ENCODE data around the gene ATL3. TPM values are rescaled to one million over a fixed set of nuclear protein-coding genes. Genes with fewer than 3 reads are reported as not detected.

Gene ATL3
- total RNA-seq, 1 experiment from 2014 or later = 52.2 TPM

DNA sequence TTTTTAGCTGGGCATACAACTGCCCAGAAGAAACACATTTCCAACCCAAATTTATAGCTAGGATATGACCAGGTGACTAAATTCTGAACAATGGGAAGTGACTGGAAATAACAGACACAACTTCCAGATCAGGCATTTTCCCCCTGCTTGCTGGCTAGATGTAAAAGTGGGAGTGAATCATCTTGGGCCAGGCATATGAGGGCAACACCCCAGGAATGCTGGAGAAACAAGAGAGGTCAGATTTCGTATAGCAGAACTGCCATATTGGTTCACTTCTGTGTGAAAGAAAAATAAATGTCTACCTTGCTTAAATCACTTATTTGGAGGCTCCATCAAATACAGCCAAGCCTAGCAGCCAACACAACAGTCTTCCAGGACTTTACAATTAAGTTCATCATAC, 7.4 kb downstream of the ATL3 start:
- TF ChIP-seq, protein P1, sequence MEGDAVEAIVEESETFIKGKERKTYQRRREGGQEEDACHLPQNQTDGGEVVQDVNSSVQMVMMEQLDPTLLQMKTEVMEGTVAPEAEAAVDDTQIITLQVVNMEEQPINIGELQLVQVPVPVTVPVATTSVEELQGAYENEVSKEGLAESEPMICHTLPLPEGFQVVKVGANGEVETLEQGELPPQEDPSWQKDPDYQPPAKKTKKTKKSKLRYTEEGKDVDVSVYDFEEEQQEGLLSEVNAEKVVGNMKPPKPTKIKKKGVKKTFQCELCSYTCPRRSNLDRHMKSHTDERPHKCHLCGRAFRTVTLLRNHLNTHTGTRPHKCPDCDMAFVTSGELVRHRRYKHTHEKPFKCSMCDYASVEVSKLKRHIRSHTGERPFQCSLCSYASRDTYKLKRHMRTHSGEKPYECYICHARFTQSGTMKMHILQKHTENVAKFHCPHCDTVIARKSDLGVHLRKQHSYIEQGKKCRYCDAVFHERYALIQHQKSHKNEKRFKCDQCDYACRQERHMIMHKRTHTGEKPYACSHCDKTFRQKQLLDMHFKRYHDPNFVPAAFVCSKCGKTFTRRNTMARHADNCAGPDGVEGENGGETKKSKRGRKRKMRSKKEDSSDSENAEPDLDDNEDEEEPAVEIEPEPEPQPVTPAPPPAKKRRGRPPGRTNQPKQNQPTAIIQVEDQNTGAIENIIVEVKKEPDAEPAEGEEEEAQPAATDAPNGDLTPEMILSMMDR (IDR thresholded peaks at IDR 0.05; ENCODE audit: unreplicated experiment) = no peak
- H3K4me1 Mint-ChIP-seq (ENCODE audit: low read depth, unreplicated experiment) = peaks cover 17% of the 10 kb centered on the region
- no peak overlapping the region for H3K27ac Mint-ChIP-seq (ENCODE audit: unreplicated experiment)
- H3K4me3 Mint-ChIP-seq (ENCODE audit: low read depth, unreplicated experiment) = no peak overlapping the region
- CTCF ChIA-PET = no interaction called here
- no TSS peak for BruUV-seq (replicated peaks)
- intact Hi-C loops (cut with micrococcal nuclease; ENCODE audit: unreplicated experiment) = no loop called here
- DNase-seq = no peak
- no peaks in the 10 kb centered on the region for H3K27me3 Mint-ChIP-seq (ENCODE audit: unreplicated experiment)
- peaks cover 13% of the 10 kb centered on the region for H3K36me3 Mint-ChIP-seq (ENCODE audit: insufficient read depth, unreplicated experiment)
- H3K9me3 Mint-ChIP-seq (ENCODE audit: low read depth, unreplicated experiment) = no peaks in the 10 kb centered on the region

DNA sequence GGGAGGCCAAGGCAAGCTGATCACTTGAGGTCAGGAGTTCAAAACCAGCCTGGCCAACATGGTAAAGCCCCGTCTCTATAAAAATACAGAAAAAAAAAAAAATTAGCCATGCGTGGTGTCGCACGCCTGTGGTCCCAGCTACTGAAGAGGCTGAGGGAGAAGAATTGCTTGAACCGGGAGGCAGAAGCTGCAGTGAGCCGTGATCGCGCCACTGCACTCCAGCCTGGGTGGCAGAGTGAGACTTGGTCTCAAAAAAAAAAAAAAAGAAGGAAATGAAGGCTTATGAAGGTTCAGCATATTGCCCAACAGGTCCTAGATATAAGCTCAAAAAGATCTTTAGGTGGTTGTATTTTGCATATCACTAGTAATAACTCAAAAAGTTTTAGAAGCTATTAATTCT, 10.2 kb downstream of the ATL3 start:
- TF ChIP-seq, protein P1 (IDR thresholded peaks at IDR 0.05; ENCODE audit: unreplicated experiment) = no peak
- H3K4me1 Mint-ChIP-seq (ENCODE audit: low read depth, unreplicated experiment) = peaks cover 8% of the 10 kb centered on the region
- H3K27ac Mint-ChIP-seq (ENCODE audit: unreplicated experiment) = no peak overlapping the region
- peaks cover 14% of the 10 kb centered on the region for H3K36me3 Mint-ChIP-seq (ENCODE audit: insufficient read depth, unreplicated experiment)
- CTCF ChIA-PET = interaction anchor here (0.9 kb wide), 1 partner anchor 24 kb away, joined by 4 read pairs; no protein-coding TSS in a partner anchor
- no peak overlapping the region for H3K4me3 Mint-ChIP-seq (ENCODE audit: low read depth, unreplicated experiment)
- intact Hi-C loops (cut with micrococcal nuclease; ENCODE audit: unreplicated experiment) = no loop called here
- BruUV-seq (replicated peaks) = no TSS peak
- H3K9me3 Mint-ChIP-seq (ENCODE audit: low read depth, unreplicated experiment) = no peaks in the 10 kb centered on the region
- no peaks in the 10 kb centered on the region for H3K27me3 Mint-ChIP-seq (ENCODE audit: unreplicated experiment)
- no peak for DNase-seq

DNA sequence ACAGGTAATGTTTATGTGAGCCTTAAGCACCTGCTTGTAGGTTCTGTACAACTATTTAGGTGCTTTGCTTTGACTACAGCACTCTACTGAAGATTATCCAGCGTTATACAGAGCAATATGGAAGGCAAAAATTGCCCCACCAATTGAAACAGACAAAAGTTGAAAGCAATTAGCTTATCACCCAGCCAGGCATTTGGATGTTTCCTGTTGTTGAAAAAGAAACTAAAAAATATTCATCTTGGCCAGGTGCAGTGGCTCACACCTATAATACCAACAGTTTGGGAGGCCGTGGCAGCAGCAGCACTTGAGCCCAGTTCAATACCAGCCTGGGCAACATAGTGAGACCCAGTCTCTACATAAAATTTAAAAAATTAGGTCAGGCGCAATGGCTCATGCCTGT, 18.5 kb downstream of the ATL3 start:
- Mint-ChIP-seq H3K27ac (ENCODE audit: unreplicated experiment) (no peak overlapping the region), H3K27me3 (ENCODE audit: unreplicated experiment) (no peaks in the 10 kb centered on the region), H3K4me3 (ENCODE audit: low read depth, unreplicated experiment) (no peak overlapping the region), H3K4me1 (ENCODE audit: low read depth, unreplicated experiment) (no peaks in the 10 kb centered on the region), H3K36me3 (ENCODE audit: insufficient read depth, unreplicated experiment) (peaks cover 16% of the 10 kb centered on the region), H3K9me3 (ENCODE audit: low read depth, unreplicated experiment) (no peaks in the 10 kb centered on the region)
- no TSS peak for BruUV-seq (replicated peaks)
- no peak for DNase-seq
- TF ChIP-seq, protein P1 (IDR thresholded peaks at IDR 0.05; ENCODE audit: unreplicated experiment) = no peak
- CTCF ChIA-PET = no interaction called here
- intact Hi-C loops (cut with micrococcal nuclease; ENCODE audit: unreplicated experiment) = no loop called here

DNA sequence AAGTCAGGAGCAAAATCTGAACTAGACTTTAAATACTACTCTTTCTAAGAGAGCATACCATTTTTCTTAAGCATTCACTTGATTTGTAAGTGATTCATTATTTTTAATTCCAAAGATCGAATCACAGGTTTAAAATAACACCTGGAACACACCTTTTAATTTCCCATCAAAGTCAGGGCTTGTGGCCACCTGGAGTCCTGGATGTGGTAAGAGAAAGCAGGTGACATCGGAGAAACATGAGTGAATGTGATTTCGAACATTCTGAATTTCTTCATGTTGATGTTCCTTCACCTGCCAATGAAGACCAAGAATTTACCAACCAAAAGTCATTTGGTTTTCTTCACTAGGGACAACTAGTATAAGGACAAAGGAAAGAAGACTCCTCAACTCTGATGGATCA, 28.0 kb downstream of the ATL3 start:
- H3K27me3 Mint-ChIP-seq (ENCODE audit: unreplicated experiment) = no peaks in the 10 kb centered on the region
- intact Hi-C loops (cut with micrococcal nuclease; ENCODE audit: unreplicated experiment) = loop anchor here (5.0 kb wide), 1 partner anchor 94 kb away; no protein-coding TSS in a partner anchor
- H3K36me3 Mint-ChIP-seq (ENCODE audit: insufficient read depth, unreplicated experiment) = peaks cover 32% of the 10 kb centered on the region
- H3K4me3 Mint-ChIP-seq (ENCODE audit: low read depth, unreplicated experiment) = no peak overlapping the region
- H3K9me3 Mint-ChIP-seq (ENCODE audit: low read depth, unreplicated experiment) = no peaks in the 10 kb centered on the region
- CTCF ChIA-PET = no interaction called here
- TF ChIP-seq, protein P1 (IDR thresholded peaks at IDR 0.05; ENCODE audit: unreplicated experiment) = no peak
- H3K27ac Mint-ChIP-seq (ENCODE audit: unreplicated experiment) = no peak overlapping the region
- DNase-seq = no peak
- BruUV-seq (replicated peaks) = no TSS peak
- no peaks in the 10 kb centered on the region for H3K4me1 Mint-ChIP-seq (ENCODE audit: low read depth, unreplicated experiment)
